Gastrocnemius medialis (tissue), 4 donors: ENCODE results near the gene RNU6-9.

Source experiments
- POLR2A ChIP-seq, 2 donors: fragments of 450-650 bp; IDR thresholded peaks; one replicate each; pipeline ENCODE4 v1.6.1; 2017; ENCODE audit warnings: antibody characterized with exemption in 2 of 2, mild to moderate bottlenecking in 2 of 2, moderate library complexity in 2 of 2
- TF ChIP-seq, protein P1 (sequence below), 5 experiments: fragments of 450-650 bp in 3 of 5; fragments of 200-600 bp in 2 of 5; sonication (generic) in 2 of 5; IDR thresholded peaks in 4 of 5; conservative IDR thresholded peaks in 1 of 5; 1 replicate in 4 of 5; 2 replicates in 1 of 5; pipeline ENCODE4 v1.5.1; 2016 to 2019; ENCODE audit warnings: antibody characterized with exemption in 5 of 5, mild to moderate bottlenecking in 3 of 5, moderate library complexity in 3 of 5

DNA sequence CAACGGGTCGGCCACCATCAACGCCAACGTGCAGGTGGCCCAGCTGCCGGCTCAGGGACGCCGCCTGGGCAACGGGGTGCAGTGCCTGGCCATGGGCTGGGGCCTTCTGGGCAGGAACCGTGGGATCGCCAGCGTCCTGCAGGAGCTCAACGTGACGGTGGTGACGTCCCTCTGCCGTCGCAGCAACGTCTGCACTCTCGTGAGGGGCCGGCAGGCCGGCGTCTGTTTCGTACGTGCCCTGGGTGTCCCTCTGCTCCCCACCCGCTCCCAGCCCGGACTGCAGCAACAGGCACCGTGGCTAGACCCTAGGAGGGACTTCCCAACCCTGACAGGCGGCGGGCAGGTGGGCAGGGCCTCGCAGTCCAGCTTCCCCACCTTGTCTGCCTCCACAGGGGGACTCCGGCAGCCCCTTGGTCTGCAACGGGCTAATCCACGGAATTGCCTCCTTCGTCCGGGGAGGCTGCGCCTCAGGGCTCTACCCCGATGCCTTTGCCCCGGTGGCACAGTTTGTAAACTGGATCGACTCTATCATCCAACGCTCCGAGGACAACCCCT, 37.6 kb upstream of the RNU6-9 start:
- TF ChIP-seq, protein P1, sequence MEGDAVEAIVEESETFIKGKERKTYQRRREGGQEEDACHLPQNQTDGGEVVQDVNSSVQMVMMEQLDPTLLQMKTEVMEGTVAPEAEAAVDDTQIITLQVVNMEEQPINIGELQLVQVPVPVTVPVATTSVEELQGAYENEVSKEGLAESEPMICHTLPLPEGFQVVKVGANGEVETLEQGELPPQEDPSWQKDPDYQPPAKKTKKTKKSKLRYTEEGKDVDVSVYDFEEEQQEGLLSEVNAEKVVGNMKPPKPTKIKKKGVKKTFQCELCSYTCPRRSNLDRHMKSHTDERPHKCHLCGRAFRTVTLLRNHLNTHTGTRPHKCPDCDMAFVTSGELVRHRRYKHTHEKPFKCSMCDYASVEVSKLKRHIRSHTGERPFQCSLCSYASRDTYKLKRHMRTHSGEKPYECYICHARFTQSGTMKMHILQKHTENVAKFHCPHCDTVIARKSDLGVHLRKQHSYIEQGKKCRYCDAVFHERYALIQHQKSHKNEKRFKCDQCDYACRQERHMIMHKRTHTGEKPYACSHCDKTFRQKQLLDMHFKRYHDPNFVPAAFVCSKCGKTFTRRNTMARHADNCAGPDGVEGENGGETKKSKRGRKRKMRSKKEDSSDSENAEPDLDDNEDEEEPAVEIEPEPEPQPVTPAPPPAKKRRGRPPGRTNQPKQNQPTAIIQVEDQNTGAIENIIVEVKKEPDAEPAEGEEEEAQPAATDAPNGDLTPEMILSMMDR (IDR thresholded peaks at IDR 0.05 in 4 of 5, conservative IDR thresholded peaks at IDR 0.05 in 1 of 5), result no peak
- TF ChIP-seq POLR2A (IDR thresholded peaks at IDR 0.05), result no peak
